DLD1 (cell line): Measurements from ENCODE around the gene HDDC3.

ENCODE experiments used
- in situ Hi-C: cut with HindIII; loops from 2 replicates; pipeline ENCODE4 v1.10.0; 2017; ENCODE audit warnings: low sequenced_read_pairs

Gene HDDC3

DNA sequence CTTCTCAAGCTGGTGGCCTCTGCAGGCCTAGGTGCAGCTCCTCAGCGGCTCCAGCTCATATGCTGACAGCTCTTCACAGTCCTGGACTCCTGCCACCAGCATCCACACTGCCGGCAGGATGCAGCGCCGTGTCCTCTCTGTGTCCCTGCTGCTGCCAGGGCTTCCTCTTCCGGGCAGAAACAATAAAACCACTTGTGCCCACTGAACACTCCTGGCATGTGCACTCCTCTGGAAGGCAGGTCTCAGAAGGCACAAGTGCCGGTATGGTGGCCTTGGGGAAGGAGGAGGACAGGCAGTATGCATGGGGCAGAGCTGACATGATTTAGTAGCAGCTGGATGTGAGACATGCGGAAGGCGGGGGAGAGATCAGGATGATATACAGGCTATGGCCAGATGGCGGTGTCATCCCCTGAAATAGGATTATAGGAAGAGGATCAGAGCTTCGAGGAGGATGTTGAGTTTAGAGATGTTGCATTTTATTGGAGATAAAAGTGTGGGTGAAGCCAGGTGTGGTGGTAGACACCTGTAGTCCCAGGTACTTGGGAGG lies 36.7 kb downstream of the HDDC3 start:
- in situ Hi-C loops: no loop called here

DNA sequence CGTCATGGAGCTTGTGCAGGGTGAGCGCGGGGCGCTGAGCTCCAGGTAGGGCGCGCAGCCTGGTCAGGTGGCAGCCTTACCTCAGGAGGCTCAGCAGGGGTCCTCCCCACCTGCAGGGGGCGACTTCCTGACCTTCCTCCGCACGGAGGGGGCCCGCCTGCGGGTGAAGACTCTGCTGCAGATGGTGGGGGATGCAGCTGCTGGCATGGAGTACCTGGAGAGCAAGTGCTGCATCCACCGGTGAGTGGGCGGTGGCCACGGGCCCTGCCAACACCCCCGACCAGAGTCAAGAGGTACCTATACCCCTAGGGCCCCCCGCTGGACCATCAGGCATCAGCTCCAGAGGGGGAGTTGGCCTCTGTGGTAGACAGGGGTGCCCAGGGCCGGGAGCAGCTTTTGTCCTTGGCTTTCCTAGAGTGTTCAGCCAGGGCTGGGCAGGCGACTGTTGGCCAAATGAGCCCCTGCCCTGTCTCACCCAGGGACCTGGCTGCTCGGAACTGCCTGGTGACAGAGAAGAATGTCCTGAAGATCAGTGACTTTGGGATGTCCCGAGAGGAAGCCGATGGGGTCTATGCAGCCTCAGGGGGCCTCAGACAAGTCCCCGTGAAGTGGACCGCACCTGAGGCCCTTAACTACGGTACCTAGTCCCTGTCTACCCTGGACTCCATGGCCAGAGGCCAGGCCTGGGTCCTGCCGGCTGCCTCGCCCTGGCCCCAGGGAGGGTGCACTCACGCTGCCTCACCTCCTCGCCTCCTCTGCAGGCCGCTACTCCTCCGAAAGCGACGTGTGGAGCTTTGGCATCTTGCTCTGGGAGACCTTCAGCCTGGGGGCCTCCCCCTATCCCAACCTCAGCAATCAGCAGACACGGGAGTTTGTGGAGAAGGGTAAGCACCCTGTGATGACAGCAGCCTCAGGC lies 38.9 kb downstream of the HDDC3 start:
- in situ Hi-C loops: no loop called here

DNA sequence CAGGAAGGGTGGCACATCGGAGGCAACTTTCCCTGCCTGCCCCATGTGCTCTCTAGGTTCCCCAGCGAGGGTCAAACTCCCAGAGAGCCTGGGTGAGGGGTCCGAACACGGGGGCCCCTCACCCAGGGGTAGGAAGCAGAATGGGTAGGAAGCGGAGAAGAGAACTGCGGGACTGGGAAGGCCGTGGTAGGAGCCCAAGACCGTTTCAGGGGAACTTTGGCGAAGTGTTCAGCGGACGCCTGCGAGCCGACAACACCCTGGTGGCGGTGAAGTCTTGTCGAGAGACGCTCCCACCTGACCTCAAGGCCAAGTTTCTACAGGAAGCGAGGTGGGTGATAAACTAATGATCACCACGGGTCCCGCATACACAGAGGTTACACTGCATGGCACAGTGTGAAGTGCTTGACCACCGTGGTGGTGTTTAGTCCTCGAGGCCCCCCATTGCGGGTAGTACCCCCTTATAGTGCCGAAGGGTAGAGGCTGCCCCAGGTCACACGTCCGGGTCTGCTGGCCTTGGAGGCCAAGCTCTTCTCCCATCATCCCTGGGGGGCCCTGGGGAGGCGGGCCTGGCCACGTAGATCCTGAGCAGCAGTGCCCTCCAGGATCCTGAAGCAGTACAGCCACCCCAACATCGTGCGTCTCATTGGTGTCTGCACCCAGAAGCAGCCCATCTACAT lies 39.7 kb downstream of the HDDC3 start:
- in situ Hi-C loops: no loop called here

DNA sequence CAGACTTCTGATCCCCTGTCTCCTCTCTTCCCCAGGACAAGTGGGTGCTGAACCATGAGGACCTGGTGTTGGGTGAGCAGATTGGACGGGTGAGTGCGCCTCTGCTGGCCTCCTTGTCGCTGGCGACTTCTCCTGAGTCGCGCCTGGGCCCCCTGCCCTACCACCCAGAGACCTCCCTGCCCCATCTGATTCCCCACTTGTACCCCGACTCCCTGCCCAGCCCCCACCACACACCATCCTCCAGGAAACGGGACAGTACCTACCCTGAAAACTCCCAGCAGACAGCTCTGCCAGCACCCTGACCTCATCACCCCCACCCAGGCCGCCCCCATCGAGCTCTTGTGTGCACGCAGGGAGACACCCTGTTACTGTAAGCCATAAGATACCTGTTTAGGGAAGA lies 40.3 kb downstream of the HDDC3 start:
- in situ Hi-C loops: no loop called here

DNA sequence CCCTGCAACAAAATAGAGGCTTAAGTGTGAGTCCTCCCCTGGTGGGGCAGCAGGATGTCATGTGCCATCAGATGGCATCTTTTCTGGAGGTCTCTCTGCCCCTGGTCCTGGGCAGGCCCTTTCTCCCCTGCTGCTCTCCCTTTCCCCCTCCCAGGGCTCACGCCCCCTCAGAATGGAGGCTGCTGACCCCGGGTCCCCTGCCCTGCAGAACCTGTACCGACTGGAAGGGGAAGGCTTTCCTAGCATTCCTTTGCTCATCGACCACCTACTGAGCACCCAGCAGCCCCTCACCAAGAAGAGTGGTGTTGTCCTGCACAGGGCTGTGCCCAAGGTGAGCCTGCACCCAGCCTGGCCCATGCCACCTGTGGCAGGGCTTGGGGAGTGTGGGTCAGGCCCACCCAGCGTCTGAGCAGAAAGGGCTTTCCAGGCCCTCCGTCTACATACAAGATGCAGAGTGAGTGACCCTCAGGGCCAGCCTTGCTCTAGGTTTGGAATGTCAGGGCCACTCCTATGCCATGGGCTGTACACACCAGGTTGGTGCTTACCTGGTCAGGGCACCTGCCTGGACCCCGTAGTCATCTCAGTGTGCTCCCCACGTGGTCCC lies 40.9 kb downstream of the HDDC3 start:
- in situ Hi-C loops: no loop called here

DNA sequence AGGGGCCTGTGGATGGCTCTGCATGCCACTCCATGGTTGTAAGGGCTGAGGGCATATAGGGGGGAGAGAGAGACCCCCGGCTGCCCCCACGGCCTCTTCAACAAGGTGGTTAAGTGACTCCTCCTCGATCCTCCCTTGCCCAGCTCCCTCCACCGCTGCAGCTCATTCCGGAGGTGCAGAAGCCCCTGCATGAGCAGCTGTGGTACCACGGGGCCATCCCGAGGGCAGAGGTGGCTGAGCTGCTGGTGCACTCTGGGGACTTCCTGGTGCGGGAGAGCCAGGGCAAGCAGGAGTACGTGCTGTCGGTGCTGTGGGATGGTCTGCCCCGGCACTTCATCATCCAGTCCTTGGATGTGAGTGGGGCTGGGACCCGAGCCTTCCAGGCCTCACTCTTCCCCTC lies 41.5 kb downstream of the HDDC3 start:
- in situ Hi-C loops: no loop called here

DNA sequence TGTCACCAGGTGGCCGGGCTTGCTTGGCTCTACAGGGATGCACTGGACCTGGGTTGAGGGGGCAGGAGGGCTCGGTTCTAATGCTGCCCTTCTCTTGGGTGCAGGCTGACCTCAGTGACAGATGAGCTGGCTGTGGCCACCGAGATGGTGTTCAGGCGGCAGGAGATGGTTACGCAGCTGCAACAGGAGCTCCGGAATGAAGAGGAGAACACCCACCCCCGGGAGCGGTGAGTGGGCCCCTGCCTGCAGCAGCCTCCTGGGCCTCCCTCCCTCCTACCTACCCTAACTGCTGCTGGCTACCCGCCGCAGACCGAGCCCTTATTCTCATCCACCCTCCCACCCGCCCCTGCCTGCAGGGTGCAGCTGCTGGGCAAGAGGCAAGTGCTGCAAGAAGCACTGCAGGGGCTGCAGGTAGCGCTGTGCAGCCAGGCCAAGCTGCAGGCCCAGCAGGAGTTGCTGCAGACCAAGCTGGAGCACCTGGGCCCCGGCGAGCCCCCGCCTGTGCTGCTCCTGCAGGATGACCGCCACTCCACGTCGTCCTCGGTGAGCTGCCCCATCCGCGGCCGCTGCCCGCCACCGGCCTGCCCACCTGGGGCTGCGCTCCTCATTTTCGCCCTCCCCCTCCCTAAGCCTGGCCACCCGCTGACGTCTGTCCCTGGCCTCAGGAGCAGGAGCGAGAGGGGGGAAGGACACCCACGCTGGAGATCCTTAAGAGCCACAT lies 42.5 kb downstream of the HDDC3 start:
- in situ Hi-C loops: no loop called here

DNA sequence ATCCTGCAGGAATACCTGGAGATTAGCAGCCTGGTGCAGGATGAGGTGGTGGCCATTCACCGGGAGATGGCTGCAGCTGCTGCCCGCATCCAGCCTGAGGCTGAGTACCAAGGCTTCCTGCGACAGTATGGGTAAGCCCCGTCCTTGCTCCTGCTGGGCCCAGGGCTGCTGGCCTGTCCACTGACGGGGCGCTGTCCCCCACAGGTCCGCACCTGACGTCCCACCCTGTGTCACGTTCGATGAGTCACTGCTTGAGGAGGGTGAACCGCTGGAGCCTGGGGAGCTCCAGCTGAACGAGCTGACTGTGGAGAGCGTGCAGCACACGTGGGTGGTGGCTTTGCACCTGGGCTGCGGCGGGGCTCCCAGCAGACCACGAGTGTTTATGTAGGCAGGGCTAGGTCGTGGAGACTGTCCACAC lies 43.0 kb downstream of the HDDC3 start:
- in situ Hi-C loops: no loop called here

DNA sequence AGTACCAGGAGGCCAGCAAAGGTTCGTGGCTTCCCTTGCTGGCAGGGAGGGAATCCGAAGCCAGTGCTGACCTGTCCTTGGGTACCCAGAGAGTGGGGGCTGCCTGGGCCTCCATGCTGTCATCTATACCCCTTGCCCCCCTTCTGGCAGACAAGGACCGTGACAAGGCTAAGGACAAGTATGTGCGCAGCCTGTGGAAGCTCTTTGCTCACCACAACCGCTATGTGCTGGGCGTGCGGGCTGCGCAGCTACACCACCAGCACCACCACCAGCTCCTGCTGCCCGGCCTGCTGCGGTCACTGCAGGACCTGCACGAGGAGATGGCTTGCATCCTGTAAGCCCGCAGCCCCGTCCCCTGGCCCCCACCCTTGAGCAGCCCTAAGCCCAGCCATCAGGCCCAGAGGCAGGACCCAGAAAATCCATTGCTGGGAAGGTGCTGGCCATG lies 45.3 kb downstream of the HDDC3 start:
- in situ Hi-C loops: no loop called here

DNA sequence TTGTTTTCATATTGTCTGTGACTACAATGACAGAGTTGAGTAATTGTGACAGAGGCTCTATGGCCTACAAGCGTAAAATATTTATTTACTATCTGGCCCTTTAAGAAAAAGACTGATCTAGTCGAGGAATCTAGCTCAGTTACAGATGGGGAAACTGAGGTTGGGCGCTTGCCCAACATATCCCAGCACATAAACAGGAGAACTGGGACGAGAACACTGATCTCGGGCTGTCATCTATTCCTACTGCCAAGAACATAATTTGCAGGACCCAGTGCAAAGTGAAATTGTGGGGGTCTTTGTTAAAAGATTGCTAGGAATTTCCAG lies 46.1 kb downstream of the HDDC3 start:
- in situ Hi-C loops: no loop called here

DNA sequence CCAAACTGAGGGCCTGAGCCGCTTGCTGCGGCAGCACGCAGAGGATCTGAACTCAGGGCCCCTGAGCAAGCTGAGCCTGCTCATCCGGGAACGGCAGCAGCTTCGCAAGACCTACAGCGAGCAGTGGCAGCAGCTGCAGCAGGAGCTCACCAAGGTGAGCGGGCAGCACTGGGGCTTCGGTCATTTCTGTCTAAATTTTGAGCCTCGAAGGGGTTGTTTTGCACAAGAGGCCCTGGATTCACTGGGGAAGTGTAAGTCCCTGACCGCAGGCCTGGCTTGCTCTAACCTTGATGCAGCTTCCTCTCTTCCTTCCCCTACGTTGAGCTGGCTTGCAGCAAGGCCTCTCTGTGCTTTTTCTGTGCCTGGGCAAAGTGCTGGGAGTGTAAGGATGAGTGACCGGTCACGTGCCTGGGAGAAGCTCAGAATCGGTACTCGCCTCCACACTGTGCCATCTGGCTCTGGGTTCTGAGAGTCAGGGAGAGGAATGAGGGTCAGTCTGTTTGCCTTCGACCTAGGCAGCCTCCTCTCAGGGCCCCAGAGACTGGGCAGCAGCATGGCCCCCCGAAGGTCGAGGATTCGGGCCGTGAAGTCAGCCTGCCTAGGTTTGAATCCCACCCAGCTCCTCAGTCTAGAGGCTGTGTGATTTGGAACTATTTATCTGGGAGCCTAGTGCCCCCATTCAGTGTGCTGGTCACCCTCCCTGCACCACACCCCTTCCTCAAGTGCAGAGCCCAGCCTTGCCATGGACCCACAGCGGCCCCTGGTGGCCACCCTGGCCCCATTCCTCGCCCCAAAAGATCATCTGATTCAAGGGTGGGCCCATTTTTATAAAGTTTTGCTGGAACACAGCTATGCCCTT lies 46.7 kb downstream of the HDDC3 start:
- in situ Hi-C loops: no loop called here

DNA sequence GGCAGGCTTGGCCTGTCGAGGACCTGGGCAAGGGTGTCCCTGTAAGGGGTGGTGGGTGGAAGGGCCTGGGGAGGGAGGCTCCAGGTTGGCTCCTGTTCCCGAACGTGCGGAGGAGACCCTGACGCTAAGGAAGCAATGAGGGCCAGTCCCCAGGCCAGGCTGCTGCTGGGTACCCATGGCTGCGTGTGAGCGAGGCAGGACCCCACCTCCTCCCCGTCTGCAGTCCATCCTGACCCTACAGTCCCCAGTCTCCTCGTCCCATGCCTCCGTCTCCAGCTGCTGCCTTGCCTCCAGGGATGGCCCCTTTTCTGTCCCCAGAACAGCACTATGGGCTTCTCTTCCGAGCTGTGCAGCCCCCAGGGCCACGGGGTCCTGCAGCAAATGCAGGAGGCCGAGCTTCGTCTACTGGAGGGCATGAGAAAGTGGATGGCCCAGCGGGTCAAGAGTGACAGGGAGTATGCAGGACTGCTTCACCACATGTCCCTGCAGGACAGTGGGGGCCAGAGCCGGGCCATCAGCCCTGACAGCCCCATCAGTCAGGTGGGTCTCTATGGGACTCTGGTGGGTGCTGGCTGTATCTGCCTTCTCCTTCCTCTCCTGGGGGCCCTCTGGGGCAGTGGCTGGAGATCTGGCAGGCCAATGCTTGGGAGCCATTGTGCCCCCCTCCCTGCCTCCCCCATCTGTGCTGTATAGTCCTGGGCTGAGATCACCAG lies 47.5 kb downstream of the HDDC3 start:
- in situ Hi-C loops: no loop called here

DNA sequence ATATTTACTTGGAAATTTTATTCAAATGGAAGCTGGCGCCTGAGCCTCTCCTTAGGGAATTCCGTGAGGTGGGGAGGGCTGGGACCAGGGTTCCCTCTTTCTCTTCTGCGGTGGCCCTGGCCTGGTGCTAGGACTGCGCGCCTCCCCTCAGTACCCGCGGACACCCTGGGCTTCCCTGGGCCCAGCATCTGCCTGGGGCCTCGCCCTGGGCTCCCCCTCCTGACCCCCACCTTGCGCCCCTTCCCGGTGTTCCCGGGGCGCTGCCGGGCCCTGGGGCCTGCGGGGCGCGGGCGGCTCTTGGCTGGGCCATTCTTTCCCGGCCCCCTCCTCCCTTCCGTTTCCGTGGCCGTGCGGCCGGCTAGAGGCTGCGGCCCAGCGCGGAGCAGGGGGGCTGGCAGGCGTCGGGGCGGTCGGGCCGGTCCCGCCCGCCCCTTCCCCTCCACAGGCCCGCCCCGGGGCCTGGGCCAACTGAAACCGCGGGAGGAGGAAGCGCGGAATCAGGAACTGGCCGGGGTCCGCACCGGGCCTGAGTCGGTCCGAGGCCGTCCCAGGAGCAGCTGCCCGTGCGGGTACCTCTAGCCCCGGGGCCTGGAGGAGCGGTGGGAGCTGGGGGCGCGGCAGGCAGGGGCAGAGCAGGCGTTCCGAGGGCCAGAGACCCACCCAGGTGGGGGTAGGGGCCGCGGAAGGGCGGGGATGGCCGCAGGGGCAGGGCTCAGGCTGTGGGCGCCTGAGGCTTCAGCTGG lies 48.2 kb downstream of the HDDC3 start, which contains the start of gene FES:
Gene FES (plus strand): TSS at position 529 of the 743 bp plus-strand sequence. CDS start 542 bp downstream, outside the sequence.
- in situ Hi-C loops: no loop called here

DNA sequence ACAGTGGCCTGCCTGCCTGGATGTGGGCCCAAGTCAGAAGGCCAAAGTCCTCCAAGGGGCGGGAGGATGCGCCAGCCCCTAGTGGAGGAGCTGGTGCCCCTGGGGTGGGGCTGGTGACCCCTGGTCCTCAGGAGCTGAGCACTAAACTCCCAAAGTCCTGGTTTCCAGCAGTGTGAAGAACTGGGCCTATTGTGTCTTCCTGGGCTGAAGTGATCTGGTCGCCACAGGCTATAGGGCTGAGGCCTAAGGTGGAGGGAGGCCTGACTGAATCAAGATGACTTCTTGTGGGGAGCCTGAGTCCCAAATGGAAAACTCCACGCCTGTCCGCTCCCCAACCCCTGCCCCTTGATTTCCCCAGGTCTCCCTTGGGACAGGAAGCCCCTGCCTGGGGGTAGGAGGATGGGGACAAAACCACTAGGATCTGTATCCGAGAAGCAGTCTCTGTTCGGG lies 48.8 kb downstream of the HDDC3 start:
- in situ Hi-C loops: no loop called here

DNA sequence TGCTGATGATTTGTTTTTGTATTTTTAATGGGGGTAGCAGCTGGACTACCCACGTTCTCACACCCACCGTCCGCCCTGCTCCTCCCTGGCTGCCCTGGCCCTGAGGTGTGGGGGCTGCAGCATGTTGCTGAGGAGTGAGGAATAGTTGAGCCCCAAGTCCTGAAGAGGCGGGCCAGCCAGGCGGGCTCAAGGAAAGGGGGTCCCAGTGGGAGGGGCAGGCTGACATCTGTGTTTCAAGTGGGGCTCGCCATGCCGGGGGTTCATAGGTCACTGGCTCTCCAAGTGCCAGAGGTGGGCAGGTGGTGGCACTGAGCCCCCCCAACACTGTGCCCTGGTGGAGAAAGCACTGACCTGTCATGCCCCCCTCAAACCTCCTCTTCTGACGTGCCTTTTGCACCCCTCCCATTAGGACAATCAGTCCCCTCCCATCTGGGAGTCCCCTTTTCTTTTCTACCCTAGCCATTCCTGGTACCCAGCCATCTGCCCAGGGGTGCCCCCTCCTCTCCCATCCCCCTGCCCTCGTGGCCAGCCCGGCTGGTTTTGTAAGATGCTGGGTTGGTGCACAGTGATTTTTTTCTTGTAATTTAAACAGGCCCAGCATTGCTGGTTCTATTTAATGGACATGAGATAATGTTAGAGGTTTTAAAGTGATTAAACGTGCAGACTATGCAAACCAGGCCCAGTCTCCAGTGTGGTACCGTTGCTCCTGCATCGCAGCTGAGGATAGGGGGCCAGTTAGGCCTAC lies 49.4 kb downstream of the HDDC3 start:
- in situ Hi-C loops: no loop called here

DNA sequence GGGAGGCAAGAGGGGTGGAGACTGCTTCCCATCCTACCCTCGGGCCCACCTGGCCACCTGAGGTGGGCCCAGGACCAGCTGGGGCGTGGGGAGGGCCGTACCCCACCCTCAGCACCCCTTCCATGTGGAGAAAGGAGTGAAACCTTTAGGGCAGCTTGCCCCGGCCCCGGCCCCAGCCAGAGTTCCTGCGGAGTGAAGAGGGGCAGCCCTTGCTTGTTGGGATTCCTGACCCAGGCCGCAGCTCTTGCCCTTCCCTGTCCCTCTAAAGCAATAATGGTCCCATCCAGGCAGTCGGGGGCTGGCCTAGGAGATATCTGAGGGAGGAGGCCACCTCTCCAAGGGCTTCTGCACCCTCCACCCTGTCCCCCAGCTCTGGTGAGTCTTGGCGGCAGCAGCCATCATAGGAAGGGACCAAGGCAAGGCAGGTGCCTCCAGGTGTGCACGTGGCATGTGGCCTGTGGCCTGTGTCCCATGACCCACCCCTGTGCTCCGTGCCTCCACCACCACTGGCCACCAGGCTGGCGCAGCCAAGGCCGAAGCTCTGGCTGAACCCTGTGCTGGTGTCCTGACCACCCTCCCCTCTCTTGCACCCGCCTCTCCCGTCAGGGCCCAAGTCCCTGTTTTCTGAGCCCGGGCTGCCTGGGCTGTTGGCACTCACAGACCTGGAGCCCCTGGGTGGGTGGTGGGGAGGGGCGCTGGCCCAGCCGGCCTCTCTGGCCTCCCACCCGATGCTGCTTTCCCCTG lies 50.2 kb downstream of the HDDC3 start:
- in situ Hi-C loops: no loop called here
